ENCODE measurements around the gene SLC7A9.

DNA sequence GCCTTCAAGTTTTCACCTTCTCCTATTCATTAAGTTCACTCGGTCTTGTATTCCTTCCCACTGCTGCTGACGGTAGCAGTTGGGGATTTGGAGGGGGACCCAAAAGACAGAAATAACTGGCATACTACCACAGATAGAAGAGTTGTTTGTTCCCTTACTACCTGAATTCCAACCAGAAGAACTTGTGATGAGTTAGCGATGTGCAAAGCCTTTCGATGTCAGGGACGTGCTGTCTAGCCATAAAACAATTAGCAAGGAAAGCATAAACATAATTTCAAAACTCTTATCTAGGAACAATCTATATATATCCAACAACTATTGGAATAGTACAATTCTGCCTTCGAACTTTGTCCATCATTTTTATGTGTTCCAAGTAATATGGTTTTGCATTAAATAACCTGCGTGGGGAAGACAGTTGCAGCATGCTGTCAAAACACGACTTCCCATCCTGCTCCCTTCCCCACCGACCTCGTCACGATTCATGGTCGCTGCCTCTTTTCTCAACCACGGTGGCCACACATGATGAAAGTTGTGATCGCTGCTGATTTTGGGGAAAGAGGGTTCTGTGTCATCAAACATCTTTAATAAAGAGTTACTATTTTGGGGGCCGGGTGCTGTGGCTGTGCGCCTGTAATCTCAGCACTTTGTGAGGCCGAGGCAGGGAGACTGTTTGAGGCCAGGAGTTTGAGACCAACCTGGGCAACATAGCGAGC, 3.8 kb upstream of the SLC7A9 start:
- TF ChIP-seq CTCF (IDR thresholded peaks at IDR 0.05 in 4 of 5, conservative IDR thresholded peaks at IDR 0.05 in 1 of 5) = no peak
- no peak for TF ChIP-seq POLR2A (IDR thresholded peaks at IDR 0.05)

Data from gastrocnemius medialis (tissue), 4 donors.